Central memory CD8-positive, alpha-beta T cell (primary cell): ENCODE measurements around the gene RIMS4.

ENCODE experiments used
- ATAC-seq: fragments of 150-1000 bp; cut with Tn5 transposase; replicated peaks from 2 replicates; pipeline ENCODE4 v1.10.0; 2022; ENCODE audit warnings: mild to moderate bottlenecking, moderate FRiP score, moderate number of reproducible peaks; ENCODE audit not compliant: poor library complexity, severe bottlenecking; ENCODE audit errors: extremely low read depth
- DNase-seq, 2 donors: peaks; one replicate each; pipeline ENCODE4 v3.0.0; 2021; ENCODE audit warnings: low spot score in 2 of 2
- H3K27ac Mint-ChIP-seq: one replicate; pipeline ENCODE4 v1.8.0; 2022; ENCODE audit warnings: low read depth, mild to moderate bottlenecking, moderate library complexity, mixed read lengths
- H3K27me3 Mint-ChIP-seq: one replicate; pipeline ENCODE4 v1.8.0; 2022; ENCODE audit warnings: mixed read lengths
- H3K36me3 Mint-ChIP-seq: one replicate; pipeline ENCODE4 v1.8.0; 2022; ENCODE audit warnings: mild to moderate bottlenecking, moderate library complexity, mixed read lengths; ENCODE audit not compliant: insufficient read depth
- H3K4me1 Mint-ChIP-seq: one replicate; pipeline ENCODE4 v1.8.0; 2022; ENCODE audit warnings: mixed read lengths
- H3K4me3 Mint-ChIP-seq: one replicate; pipeline ENCODE4 v1.8.0; 2022; ENCODE audit warnings: mild to moderate bottlenecking, moderate library complexity, mixed read lengths
- H3K9me3 Mint-ChIP-seq: one replicate; pipeline ENCODE4 v1.8.0; 2022; ENCODE audit warnings: mixed read lengths

The RIMS4 gene

GRCh38 chr20:44810391-44811149, at the start of gene RIMS4:
Gene RIMS4, minus strand, starts transcription at chr20:44810546. Its CDS starts 275 bp downstream, at chr20:44810271.
- H3K4me3 Mint-ChIP-seq, result peak within 1 kb of the TSS; percentile 68
- no peaks in the 10 kb centered on the region for H3K36me3 Mint-ChIP-seq

GRCh38 chr20:44858606-44859360, 48.4 kb upstream of the RIMS4 start:
- ATAC-seq (no peak), DNase-seq (no peak)
- Mint-ChIP-seq H3K9me3 (no peaks in the 10 kb centered on the region), H3K27me3 (peaks cover 4% of the 10 kb centered on the region), H3K4me1 (no peaks in the 10 kb centered on the region), H3K27ac (no peak overlapping the region), H3K4me3 (no peak overlapping the region), H3K36me3 (no peaks in the 10 kb centered on the region)

More at GRCh38 chr20:44810391-44811149, at the start of gene RIMS4:
- H3K27me3 Mint-ChIP-seq, result peaks cover 72% of the 10 kb centered on the region
- H3K27ac Mint-ChIP-seq, result no peak within 1 kb of the TSS
- ATAC-seq, result no peak
- no peaks in the 10 kb centered on the region for H3K9me3 Mint-ChIP-seq
- peaks cover 13% of the 10 kb centered on the region for H3K4me1 Mint-ChIP-seq
- no peak for DNase-seq

DNA sequence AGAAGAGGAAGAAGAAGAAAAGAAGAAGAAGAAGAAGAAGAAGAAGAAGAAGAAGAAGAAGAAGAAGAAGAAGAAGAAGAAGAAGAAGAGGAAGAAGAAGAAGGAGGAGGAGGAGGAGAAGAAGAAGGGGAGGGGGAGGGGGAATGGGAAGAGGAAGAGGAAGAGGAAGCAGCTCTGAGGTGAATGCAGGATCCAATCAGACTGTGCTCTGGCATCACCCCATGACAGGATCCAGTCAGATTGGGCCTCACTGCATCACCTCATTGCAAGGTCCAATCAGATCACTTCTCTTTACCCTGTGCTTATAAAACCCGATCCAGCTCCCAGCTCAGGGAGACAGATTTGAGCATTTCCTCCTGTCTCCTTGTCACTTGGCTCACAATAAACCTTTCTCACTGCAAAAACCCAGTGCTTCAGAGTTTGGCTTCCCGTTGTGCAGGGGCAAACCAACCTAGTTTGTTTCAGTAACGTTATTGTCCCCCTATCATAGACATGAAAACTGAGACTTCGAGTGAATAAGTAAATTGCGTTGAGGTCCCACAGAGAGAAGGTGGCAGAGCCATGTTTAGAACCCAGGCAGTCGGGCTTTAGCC, 46.6 kb upstream of the RIMS4 start:
- no peaks in the 10 kb centered on the region for H3K4me1 Mint-ChIP-seq
- ATAC-seq (no peak), DNase-seq (no peak)
- H3K27me3 Mint-ChIP-seq, result peaks cover 13% of the 10 kb centered on the region
- no peak overlapping the region for H3K27ac Mint-ChIP-seq
- no peak overlapping the region for H3K4me3 Mint-ChIP-seq
- H3K36me3 Mint-ChIP-seq, result no peaks in the 10 kb centered on the region
- H3K9me3 Mint-ChIP-seq, result no peaks in the 10 kb centered on the region

GRCh38 chr20:44856442-44856841, 46.1 kb upstream of the RIMS4 start:
- no peak for DNase-seq
- Mint-ChIP-seq H3K4me1 (no peaks in the 10 kb centered on the region), H3K27me3 (peaks cover 13% of the 10 kb centered on the region), H3K27ac (no peak overlapping the region), H3K4me3 (no peak overlapping the region), H3K36me3 (no peaks in the 10 kb centered on the region), H3K9me3 (no peaks in the 10 kb centered on the region)
- ATAC-seq, result no peak

- no peaks in the 10 kb centered on the region for H3K36me3 Mint-ChIP-seq
- H3K27me3 Mint-ChIP-seq, result peaks cover 44% of the 10 kb centered on the region
- ATAC-seq (no peak), DNase-seq (no peak)
- no peak overlapping the region for H3K4me3 Mint-ChIP-seq
- H3K27ac Mint-ChIP-seq, result no peak overlapping the region
- H3K4me1 Mint-ChIP-seq, result no peaks in the 10 kb centered on the region
- no peaks in the 10 kb centered on the region for H3K9me3 Mint-ChIP-seq
Observed at GRCh38 chr20:44851545-44851944, 41.2 kb upstream of the RIMS4 start.

DNA sequence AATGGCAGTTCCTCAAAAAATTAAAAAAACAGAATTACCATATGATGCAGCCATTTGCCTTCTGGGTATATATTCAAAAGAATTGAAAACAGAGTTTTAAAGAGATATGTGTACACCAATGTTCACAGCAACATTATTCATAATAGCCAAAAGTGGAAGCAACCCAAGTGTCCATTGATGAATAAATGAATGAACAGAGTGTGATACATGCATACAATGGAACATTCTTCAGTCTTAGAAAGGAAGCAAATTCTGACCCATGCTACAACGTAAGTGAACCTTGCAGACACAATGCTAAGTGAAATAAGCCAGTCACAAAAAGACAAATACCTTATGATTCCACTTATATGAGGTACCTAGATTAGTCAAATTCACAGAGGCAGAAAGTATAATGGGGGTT, 40.5 kb upstream of the RIMS4 start:
- no peak for ATAC-seq
- Mint-ChIP-seq H3K27ac (no peak overlapping the region), H3K27me3 (peaks cover 44% of the 10 kb centered on the region), H3K36me3 (no peaks in the 10 kb centered on the region), H3K9me3 (no peaks in the 10 kb centered on the region), H3K4me1 (no peaks in the 10 kb centered on the region), H3K4me3 (no peak overlapping the region)
- DNase-seq, result no peak

- Mint-ChIP-seq H3K9me3 (no peaks in the 10 kb centered on the region), H3K4me3 (no peak overlapping the region), H3K4me1 (no peaks in the 10 kb centered on the region), H3K27me3 (peaks cover 47% of the 10 kb centered on the region), H3K36me3 (no peaks in the 10 kb centered on the region), H3K27ac (no peak overlapping the region)
- ATAC-seq (no peak), DNase-seq (no peak)
Observed at GRCh38 chr20:44850272-44850671, 39.9 kb upstream of the RIMS4 start.

- no peak for ATAC-seq
- H3K4me3 Mint-ChIP-seq, result no peak overlapping the region
- peaks cover 52% of the 10 kb centered on the region for H3K27me3 Mint-ChIP-seq
- H3K36me3 Mint-ChIP-seq, result no peaks in the 10 kb centered on the region
- no peak overlapping the region for H3K27ac Mint-ChIP-seq
- DNase-seq, result no peak
- H3K9me3 Mint-ChIP-seq, result no peaks in the 10 kb centered on the region
- H3K4me1 Mint-ChIP-seq, result no peaks in the 10 kb centered on the region
Observed at GRCh38 chr20:44849703-44850102, 39.4 kb upstream of the RIMS4 start.

GRCh38 chr20:44848254-44849015, 38.1 kb upstream of the RIMS4 start:
- ATAC-seq (no peak), DNase-seq (no peak)
- Mint-ChIP-seq H3K4me1 (no peaks in the 10 kb centered on the region), H3K36me3 (no peaks in the 10 kb centered on the region), H3K27ac (no peak overlapping the region), H3K9me3 (no peaks in the 10 kb centered on the region), H3K27me3 (peaks cover 60% of the 10 kb centered on the region), H3K4me3 (no peak overlapping the region)

DNA sequence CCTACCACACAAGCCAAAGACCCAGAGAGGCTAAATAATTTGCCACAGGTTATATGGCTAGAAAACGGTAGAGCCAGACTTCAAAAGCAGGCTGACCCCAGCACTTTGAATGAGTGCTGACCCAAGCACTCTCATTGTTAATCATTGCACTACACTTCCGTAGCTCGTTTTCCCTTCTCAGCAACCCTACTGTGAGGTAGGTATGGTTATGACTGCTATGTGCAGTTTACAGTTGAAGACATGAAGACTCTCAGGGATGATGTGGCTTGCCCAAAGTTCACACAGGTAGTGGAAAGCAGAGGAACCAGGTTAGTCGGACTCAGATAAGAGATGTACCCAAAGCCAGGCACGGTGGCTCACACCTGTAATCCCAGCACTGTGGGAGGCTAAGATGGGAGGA, 33.5 kb upstream of the RIMS4 start:
- H3K9me3 Mint-ChIP-seq, result peaks cover 6% of the 10 kb centered on the region
- no peak for DNase-seq
- H3K4me3 Mint-ChIP-seq, result no peak overlapping the region
- H3K4me1 Mint-ChIP-seq, result no peaks in the 10 kb centered on the region
- H3K36me3 Mint-ChIP-seq, result no peaks in the 10 kb centered on the region
- H3K27ac Mint-ChIP-seq, result no peak overlapping the region
- H3K27me3 Mint-ChIP-seq, result peaks cover 65% of the 10 kb centered on the region
- ATAC-seq, result no peak

GRCh38 chr20:44841955-44842354, 31.6 kb upstream of the RIMS4 start:
- no peak overlapping the region for H3K27ac Mint-ChIP-seq
- ATAC-seq, result no peak
- no peaks in the 10 kb centered on the region for H3K36me3 Mint-ChIP-seq
- no peaks in the 10 kb centered on the region for H3K4me1 Mint-ChIP-seq
- DNase-seq, result no peak
- H3K4me3 Mint-ChIP-seq, result no peak overlapping the region
- H3K9me3 Mint-ChIP-seq, result peaks cover 6% of the 10 kb centered on the region
- H3K27me3 Mint-ChIP-seq, result peaks cover 55% of the 10 kb centered on the region

- Mint-ChIP-seq H3K9me3 (peaks cover 6% of the 10 kb centered on the region), H3K36me3 (no peaks in the 10 kb centered on the region), H3K27ac (no peak overlapping the region), H3K27me3 (peaks cover 55% of the 10 kb centered on the region), H3K4me1 (no peaks in the 10 kb centered on the region), H3K4me3 (no peak overlapping the region)
- no peak for DNase-seq
- no peak for ATAC-seq
Observed at GRCh38 chr20:44840826-44841225, 30.5 kb upstream of the RIMS4 start.
